ENCODE measurements around the gene UBASH3B.

UBASH3B gene

DNA sequence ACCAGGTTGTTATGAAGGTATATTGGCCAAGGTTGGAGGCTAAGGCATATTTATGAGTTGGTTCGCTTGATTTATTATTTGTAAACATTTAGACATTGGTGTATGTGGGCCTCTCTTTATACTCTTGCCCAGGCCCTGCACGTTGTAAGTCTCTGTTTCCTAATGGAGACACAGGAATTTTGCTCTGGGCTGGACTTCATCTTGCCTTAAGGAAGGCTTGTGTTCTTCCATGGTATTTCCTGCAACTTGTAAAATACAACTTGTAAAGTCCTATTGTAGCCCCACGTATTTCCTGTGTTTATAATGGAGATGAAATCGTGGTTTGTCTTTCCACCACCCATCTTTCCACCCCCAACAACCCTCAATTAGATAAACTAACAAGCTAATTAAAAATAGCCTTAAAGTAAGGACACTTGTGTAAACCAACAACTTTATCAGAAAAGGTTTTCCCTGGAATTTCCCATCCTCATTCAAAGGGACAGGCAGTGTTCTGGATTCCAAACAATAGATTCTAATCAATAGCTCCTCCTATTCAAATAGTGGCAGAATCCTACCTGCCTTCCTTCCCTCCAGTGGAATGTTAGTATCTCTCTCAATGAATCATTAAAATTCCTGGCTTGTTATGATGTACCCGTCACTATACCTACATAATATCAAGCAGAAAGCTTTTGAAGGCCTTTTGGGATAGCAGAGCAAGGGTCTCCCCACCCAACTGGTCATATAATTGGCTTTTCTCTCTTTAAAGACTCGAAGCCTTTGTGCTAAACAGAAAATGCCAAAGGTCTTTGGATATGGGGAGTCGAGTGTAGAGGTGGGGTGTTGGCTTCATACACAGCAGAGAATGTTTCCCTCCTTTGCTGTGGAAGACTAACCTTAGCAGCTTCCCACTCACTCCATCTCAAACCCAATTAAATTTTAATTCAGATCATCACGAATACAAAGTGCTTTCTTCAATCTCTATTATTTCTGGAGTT is 77.1 kb downstream of the UBASH3B start:
- DNase-seq (ENCODE audit: low spot score) = no peak

DNA sequence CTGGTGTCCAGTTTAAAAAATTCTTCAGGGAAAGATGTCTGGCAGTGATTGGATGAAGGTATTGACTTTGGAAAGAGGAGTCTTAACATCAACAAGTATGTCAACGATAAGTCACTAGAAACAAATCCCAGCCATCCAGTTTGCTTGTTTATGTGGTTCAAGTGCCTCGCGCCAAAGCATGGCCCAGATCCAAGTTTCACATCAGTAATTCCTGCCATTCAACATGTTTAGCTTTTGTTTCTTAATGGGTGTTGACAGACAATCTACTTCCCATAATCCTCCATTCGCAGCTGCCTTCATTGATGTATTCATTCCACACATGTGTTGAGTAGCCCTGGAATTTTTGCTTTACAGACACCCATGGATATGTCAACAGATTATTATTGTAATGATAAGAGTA is 77.8 kb downstream of the UBASH3B start:
- DNase-seq (ENCODE audit: low spot score) = no peak

DNA sequence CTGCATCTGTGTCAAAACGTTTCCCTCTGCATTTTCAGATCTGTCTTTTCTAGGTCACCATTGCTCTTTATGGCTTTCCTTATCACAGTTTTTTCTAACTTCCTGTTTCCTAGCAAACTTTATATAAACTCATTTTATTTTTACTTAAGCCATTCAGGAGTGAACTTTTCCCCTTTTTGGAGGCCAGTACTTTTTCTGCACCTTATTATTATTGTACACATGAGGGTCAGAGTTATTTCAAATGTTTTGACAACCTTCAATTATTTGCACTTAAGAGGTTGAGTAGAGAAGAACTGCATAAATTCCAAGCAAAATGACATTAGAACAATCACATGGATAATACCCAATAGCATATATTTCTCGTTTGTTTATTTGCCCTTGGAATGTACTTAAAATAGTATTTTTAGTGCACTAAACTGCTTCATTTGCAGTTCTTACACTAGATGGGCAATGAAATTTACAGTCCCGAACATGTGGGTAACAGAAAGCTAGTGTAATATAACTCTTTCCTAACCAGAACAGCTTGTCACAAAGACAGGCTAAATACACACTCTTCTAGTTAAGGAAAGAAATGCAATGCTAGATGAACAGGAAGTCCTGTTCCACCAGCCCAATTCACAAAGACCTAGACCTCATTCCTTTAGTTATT is 79.5 kb downstream of the UBASH3B start:
- no peak for DNase-seq (ENCODE audit: low spot score)

DNA sequence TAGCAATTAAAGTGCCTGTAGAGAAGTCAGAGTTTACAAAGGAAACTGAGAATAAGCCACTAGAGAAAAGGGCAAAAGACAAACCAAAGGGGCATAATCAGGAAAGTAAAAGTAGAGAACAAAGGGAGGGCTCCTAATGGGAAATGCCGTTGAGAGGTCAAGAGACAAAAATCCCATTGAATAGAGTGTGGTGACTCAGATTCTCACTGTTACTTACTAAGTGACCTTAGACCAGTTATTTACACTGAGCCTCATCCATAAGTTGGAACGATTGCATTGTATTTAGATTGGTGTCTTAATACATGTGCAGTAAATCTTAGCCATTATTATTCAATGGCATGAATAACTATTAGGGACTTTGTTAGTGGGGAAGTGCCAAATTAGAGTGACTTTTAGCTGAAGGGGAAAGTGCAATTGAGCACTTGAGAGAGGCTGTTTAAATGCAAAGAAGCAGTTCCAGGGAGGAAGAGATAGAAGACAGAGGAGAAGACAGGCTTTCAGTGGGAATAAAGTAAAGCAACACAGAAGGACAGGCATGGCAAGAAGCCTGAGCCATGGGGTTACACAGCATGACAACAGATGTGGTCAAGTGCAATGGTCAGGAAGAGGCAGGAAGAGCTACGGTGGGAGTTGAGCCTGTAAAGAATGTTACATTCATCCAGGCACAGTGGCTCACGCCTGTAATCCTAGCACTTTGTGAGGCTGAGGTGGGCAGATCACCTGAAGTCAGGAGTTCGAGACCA is 82.6 kb downstream of the UBASH3B start:
- no peak for DNase-seq (ENCODE audit: low spot score)

DNA sequence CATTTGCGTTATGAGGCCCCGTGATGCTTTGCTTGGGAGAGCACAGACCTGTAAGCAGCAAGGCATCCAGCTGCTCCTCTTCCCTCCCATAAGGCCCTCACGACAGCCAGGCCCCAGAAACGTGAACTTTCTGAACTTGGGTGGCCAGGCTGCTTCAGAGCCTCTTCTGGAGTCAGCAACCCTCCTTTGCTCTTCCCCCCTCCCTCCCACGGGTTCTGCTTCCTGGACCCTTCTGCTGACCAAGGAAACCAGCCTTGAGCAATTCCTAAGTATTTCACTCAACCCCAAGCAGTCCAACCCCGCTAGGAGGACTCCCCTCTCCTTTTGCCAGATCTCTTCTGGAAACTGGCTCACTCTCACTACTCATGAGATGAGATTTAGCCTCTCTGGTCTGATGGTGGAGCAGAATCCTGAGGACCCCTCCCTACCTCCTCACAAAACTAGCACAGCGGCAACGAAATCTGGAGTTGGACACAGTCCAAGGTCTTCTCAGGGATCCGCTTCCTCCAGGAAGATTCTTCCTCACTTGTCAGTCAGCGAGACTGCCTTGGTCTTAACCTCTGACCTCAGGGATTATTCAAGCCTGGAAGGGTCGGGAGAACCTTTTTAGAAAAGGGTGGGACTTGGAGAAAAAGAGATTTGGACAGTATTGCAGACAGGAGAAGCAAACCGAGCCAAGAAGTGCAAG is 86.2 kb downstream of the UBASH3B start:
- DNase-seq (ENCODE audit: low spot score) = no peak

DNA sequence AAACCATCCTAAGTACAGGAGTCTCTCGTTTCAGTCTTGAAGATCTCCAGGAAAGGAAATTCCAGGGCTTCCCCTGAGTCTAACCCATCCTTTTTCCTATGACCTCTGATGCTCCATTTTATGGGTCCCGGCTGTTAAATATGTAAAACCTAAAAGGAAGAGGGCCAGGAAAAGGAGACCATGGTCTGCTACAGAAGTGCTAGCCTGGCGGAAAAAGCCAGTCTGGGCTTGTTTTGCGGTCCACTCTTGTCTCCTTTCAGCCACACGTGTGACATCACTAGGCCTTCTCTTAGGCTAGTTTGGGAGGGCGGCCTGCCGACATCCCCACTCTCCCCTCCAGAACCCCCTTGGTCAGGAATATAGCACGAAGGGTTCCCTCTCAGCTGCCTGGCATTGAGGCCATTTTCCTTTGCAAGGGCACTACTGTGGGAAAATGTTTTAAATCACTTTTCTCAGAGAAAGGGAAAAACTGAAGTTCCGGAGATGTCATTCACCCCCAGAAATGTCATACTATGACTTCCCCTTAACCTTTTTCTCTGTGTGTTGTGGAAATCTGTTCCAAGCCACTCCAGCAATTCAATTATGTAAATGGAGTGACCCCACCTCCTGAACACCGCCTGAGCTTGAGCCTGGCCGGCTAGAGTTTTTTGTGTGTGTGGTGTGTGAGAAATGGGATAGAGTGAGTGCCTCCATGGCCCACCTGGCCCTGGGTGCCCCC is 86.9 kb downstream of the UBASH3B start:
- DNase-seq (ENCODE audit: low spot score) = no peak

DNA sequence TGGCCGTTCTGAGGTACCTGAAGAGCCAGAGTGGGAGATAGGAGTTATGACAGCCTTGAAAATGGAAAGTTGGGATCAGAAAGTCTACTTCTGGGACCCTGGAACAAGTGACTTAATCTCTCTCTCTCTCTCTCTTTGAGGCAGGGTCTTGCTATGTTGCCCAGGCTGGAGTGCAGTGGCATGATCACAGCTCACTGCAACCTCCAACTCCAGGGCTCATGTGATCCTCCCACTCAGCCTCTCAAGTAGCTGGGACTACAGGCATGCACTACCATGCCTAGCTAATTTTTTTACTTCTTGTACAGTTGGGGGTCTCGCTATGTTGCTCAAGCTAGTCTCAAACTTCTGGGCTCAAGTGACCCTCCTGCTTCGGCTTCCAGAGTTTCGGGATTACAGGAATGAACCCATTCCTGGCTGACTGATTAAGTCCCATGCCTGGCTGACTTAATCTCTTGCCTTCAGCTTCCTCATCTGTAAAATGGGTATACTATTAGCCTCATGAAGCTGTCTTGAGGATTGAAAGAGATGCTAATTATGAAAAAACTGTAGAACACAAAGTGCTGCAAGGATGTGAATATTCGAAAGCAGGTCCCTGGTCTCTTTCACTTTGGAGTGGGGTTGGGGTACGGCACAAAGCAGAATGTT is 87.7 kb downstream of the UBASH3B start:
- no peak for DNase-seq (ENCODE audit: low spot score)

DNA sequence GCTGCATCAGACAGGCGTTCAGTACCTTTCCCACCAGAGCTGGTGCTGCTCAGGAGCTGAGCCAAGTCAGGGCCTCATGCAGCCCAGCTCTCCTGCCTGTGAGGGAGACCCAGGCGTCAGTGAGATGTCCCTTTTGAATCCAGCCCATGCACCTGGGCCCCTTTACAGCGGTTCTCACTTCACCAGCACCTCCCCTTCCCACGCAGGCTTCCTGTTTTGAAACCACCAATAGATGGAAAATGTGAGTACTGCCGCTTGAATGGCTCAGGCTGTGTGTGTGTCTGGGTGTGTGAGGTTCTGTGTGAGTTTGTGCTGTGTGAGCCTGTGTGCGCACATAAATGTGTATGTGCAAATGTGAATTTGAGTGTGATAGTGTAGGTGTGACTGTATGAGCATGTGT is 88.4 kb downstream of the UBASH3B start:
- DNase-seq (ENCODE audit: low spot score) = no peak

DNA sequence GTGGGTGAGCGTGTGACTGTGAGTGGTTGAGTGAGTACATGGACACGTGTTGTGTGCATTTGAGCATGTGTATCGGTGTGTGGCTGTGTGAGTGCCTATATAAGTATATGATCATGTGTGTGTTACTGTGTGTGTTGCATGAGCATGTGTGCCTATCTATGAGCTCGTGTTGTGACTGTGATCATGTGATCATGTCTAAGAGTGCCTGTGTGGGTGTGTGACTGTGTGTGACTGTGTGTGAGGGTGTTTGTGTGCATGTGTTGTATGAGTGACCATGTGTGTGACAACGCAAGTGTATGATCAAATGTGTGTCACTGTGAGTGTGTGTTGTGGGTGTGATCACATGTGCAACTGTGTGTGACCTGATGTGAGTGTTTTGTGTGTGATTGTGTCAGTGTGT is 88.8 kb downstream of the UBASH3B start:
- no peak for DNase-seq (ENCODE audit: low spot score)

DNA sequence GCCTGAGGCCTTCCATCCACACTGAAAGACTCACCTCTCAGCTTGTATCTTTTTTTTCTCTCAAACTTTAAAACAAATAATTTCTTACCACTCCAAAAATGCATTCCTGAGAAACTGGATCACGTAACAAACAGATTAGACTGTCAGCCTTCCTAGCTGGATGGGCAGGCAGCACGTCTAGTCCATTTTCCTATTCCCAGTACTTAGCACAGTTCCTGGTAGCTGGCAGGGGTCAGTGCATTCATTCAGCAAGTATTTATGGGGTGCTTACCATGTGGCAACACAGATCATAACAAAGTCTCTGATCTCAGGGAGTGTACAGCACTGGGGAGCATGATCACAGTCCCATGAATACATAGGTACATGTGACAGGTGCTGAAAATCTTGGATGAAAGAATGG is 89.6 kb downstream of the UBASH3B start:
- DNase-seq (ENCODE audit: low spot score) = no peak

DNA sequence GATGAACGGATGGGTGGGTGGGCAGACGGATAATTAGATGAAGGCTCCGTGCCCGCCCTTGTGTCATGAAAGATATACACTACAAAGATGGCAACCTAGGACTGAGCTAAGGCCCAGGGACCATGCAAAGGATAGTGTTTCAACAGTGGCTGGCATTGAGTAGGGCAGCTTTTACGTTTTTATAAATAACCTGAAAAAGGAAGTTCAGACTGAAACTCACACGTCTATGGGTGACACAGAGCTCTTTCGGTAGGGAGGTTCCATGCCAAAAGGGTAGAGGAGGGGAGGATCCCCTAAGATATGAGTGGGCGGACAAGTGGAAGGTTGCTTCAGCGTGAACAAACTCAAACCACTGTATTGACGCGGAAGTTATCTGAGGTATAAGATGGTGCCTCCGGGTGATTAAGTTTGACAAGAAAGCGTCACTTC is 90.5 kb downstream of the UBASH3B start:
- DNase-seq (ENCODE audit: low spot score) = no peak

DNA sequence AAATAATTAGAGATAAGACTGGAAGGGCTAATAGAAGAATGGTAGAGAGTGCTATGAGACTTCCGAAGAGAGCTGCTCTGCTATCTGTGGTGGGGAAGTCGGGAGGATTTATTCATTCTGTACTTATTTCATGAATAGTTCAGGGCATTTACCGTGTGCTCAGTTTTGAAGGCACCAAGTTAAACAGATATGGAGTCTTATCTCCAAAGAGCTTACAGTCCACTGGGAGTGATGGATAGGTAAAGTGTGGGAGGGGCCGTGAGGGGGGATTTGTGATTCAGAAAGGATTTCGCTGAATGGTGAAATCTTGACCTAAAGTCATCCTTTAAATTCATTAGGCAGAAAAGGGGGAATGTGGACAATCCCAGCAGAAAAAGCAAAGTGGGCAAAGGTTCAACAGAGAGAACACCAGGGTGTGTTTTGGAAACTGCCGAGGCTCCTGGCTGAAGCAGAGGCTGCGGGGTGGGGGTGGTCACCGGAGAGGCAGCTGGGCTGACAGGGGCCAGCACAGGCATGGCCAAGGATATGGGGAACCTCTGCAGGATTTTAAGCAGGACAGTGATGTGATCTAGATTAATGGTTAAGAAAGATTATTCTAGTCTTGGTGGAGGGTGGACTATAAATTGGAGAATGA is 91.2 kb downstream of the UBASH3B start:
- DNase-seq (ENCODE audit: low spot score) = no peak

DNA sequence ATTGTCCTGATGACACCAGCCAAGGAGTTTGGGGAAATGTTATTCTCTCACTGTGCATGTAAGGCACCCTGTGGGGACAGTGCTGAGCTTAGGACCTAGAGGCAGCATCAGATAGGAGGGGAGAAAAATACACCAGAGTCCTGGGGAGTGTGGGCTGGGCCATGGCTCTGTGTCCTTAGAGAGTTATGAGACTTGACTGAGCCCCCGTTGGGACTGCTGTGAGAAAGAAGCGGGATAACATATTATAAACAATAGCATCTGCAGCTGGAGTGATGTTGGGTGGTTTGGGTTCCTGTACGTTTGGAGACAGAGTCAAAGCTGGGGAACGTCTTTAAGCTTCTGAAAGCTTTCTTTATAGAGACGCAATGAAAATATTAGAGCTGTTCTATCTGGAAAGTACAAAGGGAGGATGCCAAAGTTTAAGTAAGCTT is 91.8 kb downstream of the UBASH3B start:
- DNase-seq (ENCODE audit: low spot score) = no peak

DNA sequence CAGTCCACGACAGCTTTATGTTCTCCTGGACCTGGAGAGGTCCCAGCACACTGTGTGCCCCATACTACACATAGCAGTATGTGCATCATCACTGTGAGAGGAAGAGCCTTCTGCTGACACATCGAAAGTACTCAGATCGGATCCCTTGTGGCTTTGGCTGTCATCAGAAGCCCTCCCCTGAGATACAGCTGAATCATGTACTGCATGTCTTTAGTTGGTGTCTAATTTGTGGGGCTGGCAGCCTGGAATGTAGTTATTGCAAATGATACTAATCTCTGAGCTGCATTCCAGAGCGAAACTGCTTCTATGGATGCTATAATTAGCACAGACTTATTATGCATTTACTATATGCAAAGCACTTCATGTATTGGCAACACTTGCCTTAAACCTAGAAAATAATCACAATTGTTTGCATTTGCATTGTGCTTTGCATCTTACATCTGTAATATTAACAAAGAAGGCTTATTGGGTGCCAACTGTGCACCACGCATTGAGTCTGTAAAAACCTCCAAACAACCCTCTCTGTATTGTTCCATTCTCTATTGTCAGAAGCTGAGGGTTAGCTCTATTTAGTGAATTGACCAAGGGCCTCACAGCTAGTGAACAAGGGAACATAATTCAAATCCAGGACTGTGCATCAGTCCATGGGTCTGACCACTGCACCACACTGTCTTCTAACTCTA is 93.6 kb downstream of the UBASH3B start:
- no peak for DNase-seq (ENCODE audit: low spot score)

DNA sequence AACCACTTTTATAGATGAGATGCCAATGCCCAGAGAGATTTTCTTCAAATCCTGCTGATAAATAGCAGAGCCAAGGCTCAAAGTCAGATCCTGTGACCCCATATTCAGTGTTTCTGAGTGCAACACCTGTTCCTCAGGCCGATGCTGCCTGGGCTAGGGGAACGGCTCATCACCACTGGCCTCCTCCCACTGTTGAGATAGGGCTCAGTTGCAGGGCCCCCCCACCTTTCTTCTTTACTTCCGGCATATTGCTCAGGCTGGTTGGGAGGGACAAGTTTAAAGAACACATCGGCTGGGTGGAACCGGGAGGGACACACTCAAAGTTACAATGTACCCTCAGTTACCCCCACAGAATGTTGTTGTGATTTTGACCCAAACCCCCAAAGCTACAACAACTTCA is 94.5 kb downstream of the UBASH3B start:
- DNase-seq (ENCODE audit: low spot score) = no peak

DNA sequence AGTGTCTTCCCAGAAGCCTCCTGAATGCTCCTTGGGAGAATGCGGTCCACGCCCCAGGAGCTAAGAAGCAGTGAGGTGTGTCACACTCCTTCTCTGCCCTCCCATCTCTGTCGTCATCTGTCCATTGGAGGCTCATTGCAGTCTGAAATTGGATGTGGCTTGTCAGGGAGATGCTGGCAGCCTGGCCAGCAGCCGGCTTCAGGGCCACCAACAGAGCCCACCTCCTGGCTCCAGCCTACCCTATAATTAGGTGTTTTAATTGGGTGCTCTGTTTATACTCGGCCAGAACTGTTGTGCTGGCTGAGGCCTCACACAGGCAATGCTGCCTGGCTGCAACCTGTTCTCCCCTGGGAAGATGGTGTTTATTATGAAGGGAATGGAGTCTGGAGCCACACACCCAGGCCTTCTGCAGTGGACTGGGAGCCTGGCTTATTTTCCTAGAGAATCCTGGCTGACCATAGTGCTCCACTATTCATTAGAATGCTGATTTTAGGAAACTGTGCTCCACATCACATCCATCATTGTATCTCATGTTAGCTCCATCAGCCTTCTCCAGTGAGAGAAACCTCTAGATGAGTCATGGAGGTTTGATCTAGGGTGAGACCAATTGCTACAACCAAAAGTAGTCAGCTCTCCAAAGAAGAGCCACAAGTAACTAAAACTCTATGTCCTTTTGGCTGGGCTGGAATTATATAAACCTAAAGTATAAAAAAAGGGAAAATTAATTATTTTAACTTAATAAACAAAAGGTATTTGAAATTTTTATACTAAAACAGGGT is 96.0 kb downstream of the UBASH3B start:
- DNase-seq (ENCODE audit: low spot score) = peak; percentile 83

DNA sequence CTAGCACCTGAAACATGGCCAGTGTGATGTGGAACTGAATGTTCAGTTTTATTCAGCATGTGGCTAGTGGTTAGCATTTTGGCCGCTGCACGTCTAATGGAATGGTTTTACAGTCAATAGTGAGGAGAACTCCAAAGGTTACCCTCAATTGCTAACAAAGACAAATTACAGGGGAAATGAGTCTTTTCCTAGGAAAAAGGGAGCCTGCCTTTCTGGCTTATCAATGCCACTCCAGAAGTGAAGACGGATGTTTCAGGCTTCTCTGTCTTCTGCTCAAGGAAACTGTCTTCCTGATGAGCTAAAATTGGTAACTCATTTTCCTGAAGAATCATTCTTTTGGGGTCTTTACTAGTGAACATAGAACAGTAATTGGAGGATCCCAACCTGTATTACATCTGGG is 98.5 kb downstream of the UBASH3B start:
- no peak for DNase-seq (ENCODE audit: low spot score)

DNA sequence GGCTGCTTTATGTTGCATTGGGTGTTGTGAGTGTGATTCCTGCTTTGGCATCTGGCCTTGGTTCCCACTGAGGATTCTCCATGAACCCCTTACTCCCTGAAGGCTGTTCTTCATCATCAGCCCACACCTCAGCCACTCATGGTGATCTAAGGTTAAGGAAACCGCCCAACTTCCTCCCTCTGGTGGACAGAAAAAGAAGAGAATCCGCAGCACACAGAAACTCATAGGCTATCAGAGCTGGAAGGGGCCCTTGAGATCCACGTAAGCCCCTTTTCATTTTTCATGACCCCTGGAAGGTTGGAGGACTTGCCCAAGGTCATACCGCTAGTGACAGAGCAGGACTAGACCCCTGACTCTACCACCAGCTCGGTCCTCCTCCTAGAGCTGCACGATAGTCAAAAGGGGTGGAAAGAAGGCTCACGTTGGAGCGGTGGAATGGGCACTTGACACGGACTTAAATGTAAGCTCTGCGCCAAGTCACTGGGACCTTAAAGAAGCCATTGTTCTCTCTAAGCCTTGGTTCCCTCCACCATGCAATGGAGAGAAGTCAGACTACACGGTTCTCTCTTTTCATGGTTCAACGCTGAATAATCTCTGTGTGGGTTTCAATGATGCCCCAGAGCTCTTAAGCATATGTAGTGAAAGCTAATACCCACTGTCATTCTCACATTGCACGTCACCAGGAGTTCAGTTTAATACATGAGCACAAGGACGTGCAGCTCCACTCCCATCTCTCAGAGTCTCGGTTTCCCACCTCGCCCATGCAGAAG is 99.2 kb downstream of the UBASH3B start:
- peak; percentile 12 for DNase-seq (ENCODE audit: low spot score)

Measured in SK-N-DZ (cell line).